ENCODE data around the gene PUSL1. TPM values are rescaled to one million over a fixed set of nuclear protein-coding genes. Genes with fewer than 3 reads are reported as not detected.
A peak's percentile ranks its signal among the peaks of the same experiment; 100 is the strongest.

The PUSL1 gene
- total RNA-seq, 2 experiments from 2014 or later: 23.9 to 25.4 TPM

- DNase-seq (no peak), ATAC-seq (no peak)
- TF ChIP-seq, protein P1, sequence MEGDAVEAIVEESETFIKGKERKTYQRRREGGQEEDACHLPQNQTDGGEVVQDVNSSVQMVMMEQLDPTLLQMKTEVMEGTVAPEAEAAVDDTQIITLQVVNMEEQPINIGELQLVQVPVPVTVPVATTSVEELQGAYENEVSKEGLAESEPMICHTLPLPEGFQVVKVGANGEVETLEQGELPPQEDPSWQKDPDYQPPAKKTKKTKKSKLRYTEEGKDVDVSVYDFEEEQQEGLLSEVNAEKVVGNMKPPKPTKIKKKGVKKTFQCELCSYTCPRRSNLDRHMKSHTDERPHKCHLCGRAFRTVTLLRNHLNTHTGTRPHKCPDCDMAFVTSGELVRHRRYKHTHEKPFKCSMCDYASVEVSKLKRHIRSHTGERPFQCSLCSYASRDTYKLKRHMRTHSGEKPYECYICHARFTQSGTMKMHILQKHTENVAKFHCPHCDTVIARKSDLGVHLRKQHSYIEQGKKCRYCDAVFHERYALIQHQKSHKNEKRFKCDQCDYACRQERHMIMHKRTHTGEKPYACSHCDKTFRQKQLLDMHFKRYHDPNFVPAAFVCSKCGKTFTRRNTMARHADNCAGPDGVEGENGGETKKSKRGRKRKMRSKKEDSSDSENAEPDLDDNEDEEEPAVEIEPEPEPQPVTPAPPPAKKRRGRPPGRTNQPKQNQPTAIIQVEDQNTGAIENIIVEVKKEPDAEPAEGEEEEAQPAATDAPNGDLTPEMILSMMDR (IDR thresholded peaks at IDR 0.05): no peak
- Mint-ChIP-seq H3K4me1 (ENCODE audit: low read depth) (peaks cover 30% of the 10 kb centered on the region), H3K9me3 (no peaks in the 10 kb centered on the region), H3K27me3 (no peaks in the 10 kb centered on the region), H3K27ac (peak overlapping the region; percentile 91), H3K4me3 (peak overlapping the region; percentile 93), H3K36me3 (ENCODE audit: low read depth) (peaks cover 12% of the 10 kb centered on the region)
- CTCF ChIA-PET: no interaction called here
- intact Hi-C loops (cut with micrococcal nuclease): no loop called here
- POLR2A ChIA-PET: interaction anchor here (0.6 to 1.2 kb wide), 4 partner anchors 9 to 262 kb away, joined by 3 to 5 read pairs (median 3); no protein-coding TSS in a partner anchor
Observed at GRCh38 chr1:1322952-1323351, 14.6 kb downstream of the PUSL1 start.

DNA sequence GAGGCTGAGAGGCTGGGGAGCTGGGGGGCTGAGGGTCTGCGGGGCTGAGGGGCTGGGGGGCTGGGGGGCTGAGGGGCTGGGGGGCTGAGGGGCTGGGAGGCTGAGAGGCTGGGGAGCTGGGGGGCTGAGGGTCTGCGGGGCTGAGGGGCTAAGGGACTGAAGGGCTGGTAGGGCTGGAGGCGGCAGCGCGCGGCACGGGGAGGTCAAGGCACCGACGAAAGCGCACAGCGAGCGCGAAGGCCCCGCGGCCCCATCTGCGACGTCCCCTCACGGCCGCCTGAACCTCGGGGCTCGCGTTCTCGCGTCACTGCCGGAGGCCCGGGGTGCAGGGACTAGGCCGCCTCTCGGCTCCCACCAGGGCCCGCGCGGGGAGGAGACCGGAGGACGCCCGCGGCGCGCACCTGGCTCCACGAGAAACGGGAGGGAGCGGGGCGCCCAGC, 15.7 kb downstream of the PUSL1 start:
- Mint-ChIP-seq H3K36me3 (ENCODE audit: low read depth) (peaks cover 12% of the 10 kb centered on the region), H3K27ac (no peak overlapping the region), H3K27me3 (no peaks in the 10 kb centered on the region), H3K4me1 (ENCODE audit: low read depth) (peaks cover 30% of the 10 kb centered on the region), H3K9me3 (no peaks in the 10 kb centered on the region), H3K4me3 (peak overlapping the region; percentile 77)
- ATAC-seq: peak; percentile 35
- intact Hi-C loops (cut with micrococcal nuclease): no loop called here
- CTCF ChIA-PET: no interaction called here
- POLR2A ChIA-PET: interaction anchor here (0.6 kb wide), 1 partner anchor 10 kb away, joined by 4 read pairs; no protein-coding TSS in a partner anchor
- TF ChIP-seq, protein P1 (IDR thresholded peaks at IDR 0.05): no peak
- no peak for DNase-seq

DNA sequence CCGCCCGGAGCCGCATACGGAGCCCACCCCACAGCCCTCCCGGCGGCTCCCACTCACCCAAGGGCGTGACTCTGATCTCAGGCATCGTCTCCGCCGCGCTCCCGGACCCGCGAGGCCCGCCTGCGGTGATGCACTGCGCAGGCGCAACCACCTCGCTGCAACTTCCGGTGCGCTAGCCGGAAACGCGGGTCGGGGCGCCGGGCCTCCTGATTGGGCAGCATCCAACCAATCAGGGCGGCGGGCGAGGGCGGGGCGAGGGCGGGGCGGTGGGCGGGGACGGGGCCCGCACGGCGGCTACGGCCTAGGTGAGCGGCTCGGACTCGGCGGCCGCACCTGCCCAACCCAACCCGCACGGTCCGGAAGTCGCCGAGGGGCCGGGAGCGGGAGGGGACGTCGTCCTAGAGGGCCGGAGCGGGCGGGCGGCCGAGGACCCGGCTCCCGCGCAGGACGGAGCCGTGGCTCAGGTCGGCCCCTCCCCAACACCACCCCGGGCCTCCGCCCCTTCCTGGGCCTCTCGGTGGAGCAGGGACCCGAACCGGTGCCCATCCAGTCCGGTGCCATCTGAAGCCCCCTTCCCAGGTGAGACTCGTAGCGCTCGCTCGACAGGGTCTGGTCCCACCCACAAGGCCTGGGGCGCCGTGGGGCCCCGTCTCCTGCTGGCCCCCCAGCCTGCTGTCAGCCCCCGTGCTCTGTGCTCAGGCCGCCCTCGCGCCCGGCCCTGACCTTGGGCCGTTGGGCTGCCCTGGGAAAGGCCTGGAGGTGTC, 16.3 kb downstream of the PUSL1 start, which contains the start of the genes CPTP and INTS11:
TSS of gene CPTP (plus strand) at position 279 of the 764 bp plus-strand sequence. CDS start 2,109 bp downstream, outside the sequence.
TSS of gene INTS11 (minus strand) at position 137 of the 764 bp plus-strand sequence. CDS start at position 85, 52 bp downstream.
- peaks cover 30% of the 10 kb centered on the region for H3K4me1 Mint-ChIP-seq (ENCODE audit: low read depth)
- POLR2A ChIA-PET: interaction anchor here (1.2 to 2.2 kb wide), 5 partner anchors 9 to 50 kb away, joined by 3 to 10 read pairs (median 4); partner anchors contain the start of gene AURKAIP1
- no peaks in the 10 kb centered on the region for H3K9me3 Mint-ChIP-seq

DNA sequence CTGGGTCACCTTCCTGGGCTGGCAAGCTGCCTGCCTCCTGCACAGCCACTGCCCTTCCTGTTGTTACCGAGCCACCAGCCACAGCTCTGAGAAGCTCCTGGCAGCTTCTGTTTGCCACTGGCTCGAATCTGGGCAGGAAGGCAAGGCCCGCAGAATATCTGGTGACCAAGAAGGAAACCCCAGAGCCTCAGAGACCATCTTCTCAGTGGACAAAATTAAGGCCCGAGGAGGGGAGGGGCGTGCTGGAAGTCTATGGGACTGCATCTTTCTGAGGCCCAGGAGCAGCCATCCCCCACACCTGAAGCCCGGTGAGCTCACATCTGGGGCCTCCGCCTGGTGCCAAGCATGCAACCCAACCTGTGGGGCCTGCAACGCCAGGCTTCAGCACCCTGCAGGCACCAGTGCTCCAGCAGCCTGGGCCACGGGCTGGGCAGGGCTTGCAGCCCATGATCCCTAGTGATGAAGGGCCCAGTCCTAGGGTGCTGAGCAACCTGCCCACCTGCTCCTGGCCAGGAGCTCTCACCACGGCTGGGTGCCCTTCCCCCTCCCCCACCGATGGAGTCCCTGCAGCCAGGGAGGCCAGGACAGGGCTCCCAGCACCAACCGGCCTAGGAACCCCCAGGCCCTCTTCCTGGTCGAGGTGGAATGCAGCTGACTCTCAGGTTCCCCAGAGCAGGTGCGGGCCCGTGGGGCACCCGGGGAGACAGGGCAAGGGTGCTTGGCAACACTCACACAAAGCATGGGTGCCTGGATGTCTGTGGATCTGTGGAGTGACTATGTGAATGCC, 17.1 kb downstream of the PUSL1 start:
- no peak for DNase-seq
- TF ChIP-seq, protein P1 (IDR thresholded peaks at IDR 0.05): no peak
- no peaks in the 10 kb centered on the region for H3K27me3 Mint-ChIP-seq
- no peaks in the 10 kb centered on the region for H3K9me3 Mint-ChIP-seq
- peak overlapping the region; percentile 20 for H3K27ac Mint-ChIP-seq
- H3K36me3 Mint-ChIP-seq (ENCODE audit: low read depth): peaks cover 4% of the 10 kb centered on the region
- H3K4me3 Mint-ChIP-seq: peak overlapping the region; percentile 77
- CTCF ChIA-PET: interaction anchor here (2.2 kb wide), 1 partner anchor 47 kb away, joined by 8 read pairs; no protein-coding TSS in a partner anchor
- no peak for ATAC-seq
- H3K4me1 Mint-ChIP-seq (ENCODE audit: low read depth): peaks cover 27% of the 10 kb centered on the region
- POLR2A ChIA-PET: interaction anchor here (1.2 to 2.2 kb wide), 7 partner anchors 10 to 82 kb away, joined by 3 to 10 read pairs (median 4); partner anchors contain the start of gene AURKAIP1
- intact Hi-C loops (cut with micrococcal nuclease): no loop called here

More for the DNA sequence above, 16.3 kb downstream of the PUSL1 start, which contains the start of the genes CPTP and INTS11:
- Mint-ChIP-seq H3K4me3 (peak within 1 kb of the TSS; percentile 93), H3K27ac (peak within 1 kb of the TSS; percentile 91), H3K27me3 (no peaks in the 10 kb centered on the region), H3K36me3 (ENCODE audit: low read depth) (peaks cover 7% of the 10 kb centered on the region)
- CTCF ChIA-PET: no interaction called here
- intact Hi-C loops (cut with micrococcal nuclease): no loop called here
- DNase-seq: peak; percentile 96
- TF ChIP-seq, protein P1 (IDR thresholded peaks at IDR 0.05): no peak
- peak; percentile 93 for ATAC-seq

Measured in activated CD8-positive, alpha-beta T cell treated with anti-CD3 and anti-CD28 coated beads for 36 hours (primary cell).